Measurements from ENCODE around the gene COL18A1.

COL18A1 gene

DNA sequence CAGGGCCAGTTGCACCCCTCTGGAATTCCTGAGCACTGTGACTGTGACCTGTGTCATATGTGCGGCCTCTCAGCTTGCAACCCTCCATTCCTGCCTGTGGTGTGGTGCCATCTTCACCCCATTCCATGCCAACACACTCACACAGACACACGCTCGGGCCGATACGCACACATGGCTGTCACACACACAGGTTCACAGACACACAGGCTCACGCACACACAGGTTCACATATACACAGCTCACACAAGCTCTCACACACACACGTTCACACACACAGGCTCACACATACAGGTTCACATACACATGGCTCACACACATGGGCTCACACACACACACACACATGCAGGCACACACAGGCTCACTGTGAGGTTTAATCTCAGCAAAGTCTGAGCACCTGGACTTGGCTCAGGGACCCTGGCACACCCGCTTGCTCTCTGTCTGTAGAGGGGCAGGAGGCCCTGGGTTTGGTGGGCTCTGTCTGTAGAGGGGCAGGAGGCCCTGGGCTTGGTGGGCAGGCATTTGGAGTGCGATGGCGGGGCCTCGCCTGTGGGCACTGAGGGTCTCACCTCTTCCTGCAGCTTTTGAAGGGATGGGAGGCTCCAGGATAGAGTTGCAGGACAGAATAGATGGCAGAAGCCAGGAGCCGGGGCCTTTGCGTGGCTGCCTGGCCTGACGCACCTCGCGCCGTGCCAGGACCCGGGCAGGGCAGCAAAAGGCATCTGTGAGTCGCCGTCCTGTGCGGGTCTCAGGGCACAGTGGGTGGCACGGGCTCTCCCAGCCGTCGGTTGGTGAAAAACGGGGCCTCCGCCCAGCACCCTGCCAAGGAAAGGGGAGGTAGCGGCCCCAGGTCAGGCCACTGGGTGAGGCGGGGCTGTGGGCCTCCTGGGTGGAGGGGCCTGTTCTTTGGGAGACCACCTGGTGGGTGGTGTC lies 17.1 kb downstream of the COL18A1 start:
- DNase-seq (ENCODE audit: insufficient read length, low spot score) (no peak), FAIRE-seq (no peak)
- TF ChIP-seq POLR2A (IDR thresholded peaks at IDR 0.05; ENCODE audit: low read depth, low read length) = no peak

DNA sequence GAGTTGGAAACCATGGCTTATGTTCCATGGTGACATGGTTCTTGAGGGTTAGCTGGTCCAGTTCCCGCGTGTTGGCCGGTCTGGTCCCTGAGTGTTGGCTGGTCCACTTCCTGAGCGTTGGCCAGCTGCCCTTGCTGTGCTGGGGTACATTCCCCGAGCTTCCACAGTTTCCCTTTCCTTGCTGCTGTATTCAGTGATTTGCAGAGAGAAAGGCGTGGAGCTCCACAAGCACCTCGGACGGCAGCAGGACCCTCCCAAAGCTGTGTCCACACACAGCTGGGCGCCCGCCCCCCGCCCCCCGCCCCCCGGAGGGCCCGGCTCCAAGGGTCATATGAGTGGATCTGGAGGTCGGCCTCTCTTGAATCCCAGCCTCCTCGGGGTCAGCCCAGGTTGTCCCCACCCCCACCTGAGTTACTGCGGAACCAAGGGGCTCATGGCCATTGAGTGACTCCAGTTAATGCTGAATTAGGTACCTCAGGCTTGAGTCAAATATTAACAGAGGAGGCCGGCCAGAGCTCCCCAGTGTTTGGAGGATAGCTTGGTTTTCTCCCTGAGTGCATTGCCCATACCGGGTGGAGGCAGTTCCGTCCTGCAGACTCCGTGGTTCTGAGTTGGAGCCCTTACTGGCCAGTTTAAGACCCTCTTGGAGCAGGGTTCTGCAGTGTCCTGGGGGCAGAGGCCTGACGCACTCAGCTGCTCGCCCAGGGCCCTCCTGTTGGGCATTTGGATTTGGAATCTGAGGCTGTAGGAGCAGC lies 18.4 kb downstream of the COL18A1 start:
- TF ChIP-seq POLR2A (IDR thresholded peaks at IDR 0.05; ENCODE audit: low read depth, low read length) = no peak
- FAIRE-seq = no peak

DNA sequence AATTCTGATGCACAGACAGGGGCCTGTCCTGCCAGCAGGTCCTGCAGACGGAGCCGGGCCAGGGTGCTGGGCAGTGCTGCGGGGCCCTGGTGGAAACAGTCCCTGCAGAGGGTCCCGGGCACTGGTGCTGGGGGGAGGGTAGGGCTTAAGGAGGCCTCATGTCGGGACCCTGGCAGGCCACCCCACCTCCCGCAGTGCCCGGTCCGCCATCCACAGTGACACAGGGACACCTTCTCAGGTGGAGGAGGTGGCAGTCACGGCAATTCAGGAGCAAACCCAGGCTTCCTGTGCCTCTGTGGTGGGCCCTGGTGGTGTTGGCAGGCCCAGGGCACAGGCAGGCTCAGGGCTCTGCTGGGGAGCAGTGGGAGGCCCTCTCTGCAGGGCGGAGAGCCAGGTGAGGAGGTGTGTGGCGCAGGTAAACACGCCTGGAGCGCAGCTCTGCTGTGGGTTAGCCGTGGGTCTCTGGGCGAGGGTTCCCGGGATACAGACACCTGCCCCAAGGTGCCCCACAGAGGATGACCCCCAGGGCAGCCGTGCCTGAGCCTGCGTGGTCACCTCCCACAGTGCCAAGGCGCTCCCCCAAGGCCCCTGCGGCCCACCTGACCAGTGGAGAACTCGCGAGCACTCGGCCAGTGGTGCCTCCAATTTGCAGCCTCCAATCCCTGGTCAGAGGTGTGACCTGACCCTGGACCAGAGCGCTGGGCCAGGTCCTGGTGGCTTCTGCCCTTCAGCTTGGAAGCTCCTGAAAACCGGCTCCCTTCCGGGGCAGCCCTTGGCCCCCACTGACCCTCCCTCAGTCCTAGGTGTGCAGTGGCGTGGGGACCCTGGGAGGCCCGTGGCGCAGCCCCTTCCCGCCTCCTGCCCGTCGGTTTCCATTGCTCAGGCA lies 19.2 kb downstream of the COL18A1 start:
- no peak for FAIRE-seq
- TF ChIP-seq POLR2A (IDR thresholded peaks at IDR 0.05; ENCODE audit: low read depth, low read length) = no peak
- no peak for DNase-seq (ENCODE audit: insufficient read length, low spot score)

More for the DNA sequence above, 18.4 kb downstream of the COL18A1 start:
- no peak for DNase-seq (ENCODE audit: insufficient read length, low spot score)

DNA sequence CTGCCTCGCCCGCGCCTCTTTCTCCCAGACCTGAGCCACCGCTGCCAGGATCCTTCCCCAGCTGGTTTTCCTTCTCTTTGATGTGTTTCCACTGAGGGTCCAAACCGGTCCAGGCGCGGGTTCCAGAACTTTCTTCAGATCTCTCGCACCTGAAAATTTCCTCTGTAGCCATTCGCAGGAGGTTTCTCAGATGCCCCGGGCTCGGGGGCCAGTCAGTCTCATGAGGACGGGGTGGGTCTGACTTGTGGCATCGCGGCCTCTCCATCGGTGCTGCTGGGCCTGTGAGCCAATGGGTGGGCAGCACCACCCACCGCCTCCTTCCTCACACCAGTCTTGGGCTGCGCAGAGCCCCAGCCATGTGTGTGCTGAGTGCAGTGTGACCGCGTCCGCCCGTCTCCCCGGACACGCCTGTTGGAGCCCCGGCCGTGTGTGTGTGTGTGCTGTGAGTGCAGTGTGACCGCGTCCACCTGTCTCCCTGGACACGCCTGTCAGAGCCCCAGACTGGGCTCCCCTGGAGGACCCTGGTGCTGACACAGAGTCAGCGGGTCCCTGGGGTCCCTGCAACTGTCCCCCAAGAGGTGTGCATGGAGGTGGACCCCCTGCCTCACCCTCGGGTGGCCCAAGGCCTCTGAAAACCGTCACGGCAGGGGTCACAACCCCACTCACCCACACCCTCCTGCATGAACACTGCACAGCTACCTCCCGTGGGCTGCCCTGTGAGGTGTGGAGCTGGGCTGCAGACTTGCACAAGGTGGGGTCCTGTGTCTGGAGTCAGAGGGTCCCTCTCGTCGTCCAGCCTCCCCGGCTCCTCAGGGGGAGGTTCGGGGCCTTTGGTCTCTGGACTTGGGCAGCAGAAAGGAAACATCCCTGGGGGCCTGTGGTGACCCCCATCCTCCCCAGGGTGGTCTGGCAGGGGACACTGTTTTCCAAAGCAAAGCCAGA lies 20.2 kb downstream of the COL18A1 start:
- no peak for DNase-seq (ENCODE audit: insufficient read length, low spot score)
- FAIRE-seq = no peak
- no peak for TF ChIP-seq POLR2A (IDR thresholded peaks at IDR 0.05; ENCODE audit: low read depth, low read length)

DNA sequence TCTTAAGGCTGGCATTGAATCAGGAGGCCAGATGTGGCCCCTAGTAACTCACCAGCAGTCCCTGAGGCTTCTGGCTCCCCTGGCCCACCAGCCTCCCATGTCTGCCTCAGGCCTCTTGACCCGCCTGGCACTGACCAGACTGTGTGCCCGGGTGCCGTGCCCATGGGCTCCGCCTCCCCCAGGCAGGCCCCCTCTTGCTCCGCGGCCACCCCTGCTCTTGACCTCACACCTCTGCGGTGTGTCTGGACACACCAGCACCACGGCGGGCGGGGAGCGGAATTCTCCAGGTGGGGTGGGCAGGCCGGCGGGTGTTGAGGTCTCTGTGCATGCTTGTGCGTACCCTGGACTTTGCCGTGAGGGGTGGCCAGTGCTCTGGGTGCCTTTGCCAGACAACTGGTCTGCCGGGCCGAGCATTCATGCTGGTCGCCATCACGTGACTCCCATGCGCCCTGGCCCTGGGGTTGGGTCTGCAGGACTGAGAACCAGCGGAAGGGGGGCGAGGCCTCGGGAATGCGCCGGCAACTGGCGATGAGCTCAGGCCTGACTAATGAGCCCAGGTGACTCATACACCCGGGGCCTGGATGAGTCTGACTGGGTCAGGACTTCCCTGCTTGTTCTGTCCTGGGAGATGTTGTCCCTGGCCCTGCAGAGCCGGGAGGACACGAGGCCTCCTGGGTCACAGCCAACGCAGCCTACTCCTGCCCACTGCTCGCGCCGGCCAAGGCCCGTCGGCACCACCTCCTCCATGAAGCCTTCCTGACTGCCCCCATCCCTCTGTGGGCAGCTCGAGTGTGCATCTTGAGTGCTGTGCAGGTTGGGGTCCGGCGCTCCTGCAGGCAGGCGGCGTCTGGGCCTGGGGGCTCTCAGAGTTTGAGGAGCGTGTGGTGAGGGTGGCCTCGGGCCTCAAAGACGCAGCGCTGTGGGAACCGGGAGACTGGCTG lies 22.6 kb downstream of the COL18A1 start:
- TF ChIP-seq POLR2A (IDR thresholded peaks at IDR 0.05; ENCODE audit: low read depth, low read length) = no peak
- FAIRE-seq (peak; percentile 62), DNase-seq (ENCODE audit: insufficient read length, low spot score) (peak; percentile 100)

DNA sequence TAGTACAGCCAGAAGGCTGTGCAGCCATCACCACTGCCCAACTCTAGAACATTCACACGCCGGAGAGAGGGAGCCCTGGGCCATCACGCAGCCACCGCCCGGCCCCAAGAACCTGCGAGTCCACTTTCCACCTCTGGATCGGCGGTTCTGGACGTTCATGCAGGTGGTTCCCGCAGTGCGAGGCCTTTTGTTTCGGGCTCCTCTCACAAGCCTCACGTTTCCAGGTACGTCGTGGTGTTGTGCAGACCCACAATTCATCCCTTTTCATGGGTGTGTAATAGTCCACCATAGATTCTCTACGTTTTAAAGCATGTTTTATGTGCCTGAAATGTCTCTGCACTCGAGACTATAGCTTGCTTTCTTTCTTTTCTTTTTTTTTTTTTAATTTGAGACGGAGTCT lies 23.6 kb downstream of the COL18A1 start:
- DNase-seq (ENCODE audit: insufficient read length, low spot score) (no peak), FAIRE-seq (no peak)
- no peak for TF ChIP-seq POLR2A (IDR thresholded peaks at IDR 0.05; ENCODE audit: low read depth, low read length)

DNA sequence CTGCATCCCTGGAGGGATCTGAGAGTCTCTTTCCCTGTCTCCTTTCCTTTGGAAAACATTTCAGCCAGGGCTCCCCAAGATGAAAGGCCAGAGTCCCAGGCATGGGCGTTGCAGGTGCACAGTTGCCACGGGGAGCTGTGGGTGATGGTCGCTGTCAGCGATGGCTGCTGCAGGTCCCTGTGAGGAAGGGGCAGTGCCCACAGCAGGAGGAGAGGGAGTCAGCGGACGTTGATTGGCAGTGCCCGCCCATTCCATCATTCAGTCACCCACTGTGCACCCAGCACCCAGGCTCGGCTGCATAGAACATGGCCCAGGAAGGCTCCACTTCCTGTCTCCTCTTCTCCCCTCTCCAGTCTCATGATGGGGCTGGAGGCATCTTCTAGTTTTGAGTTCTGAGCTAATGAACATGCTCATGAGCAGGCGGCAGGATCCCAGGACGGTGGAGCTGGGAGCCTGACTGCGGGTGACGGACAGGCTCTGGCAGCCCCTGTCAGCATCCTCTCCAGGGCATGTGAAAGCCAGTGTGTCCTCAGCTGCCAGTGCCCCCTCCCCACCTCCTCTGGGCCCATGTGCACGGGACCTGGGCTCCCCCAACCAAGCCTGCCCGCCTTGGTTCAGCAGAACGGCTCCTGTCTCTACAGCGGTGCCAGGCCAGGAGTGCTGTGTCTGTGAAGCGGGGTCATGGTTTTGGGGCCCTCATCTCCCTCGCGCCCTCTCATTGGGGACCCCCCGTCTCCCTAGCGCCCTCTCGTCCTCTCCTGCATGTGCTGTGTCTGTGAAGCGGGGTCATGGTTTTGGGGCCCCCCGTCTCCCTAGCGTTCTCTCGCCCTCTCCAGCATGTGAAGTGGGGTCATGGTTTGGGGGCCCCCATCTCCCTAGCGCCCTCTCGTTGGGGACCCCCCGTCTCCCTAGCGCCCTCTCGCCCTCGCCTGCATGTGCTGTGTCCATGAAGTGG lies 24.5 kb downstream of the COL18A1 start:
- no peak for DNase-seq (ENCODE audit: insufficient read length, low spot score)
- TF ChIP-seq POLR2A (IDR thresholded peaks at IDR 0.05; ENCODE audit: low read depth, low read length) = no peak
- FAIRE-seq = no peak

DNA sequence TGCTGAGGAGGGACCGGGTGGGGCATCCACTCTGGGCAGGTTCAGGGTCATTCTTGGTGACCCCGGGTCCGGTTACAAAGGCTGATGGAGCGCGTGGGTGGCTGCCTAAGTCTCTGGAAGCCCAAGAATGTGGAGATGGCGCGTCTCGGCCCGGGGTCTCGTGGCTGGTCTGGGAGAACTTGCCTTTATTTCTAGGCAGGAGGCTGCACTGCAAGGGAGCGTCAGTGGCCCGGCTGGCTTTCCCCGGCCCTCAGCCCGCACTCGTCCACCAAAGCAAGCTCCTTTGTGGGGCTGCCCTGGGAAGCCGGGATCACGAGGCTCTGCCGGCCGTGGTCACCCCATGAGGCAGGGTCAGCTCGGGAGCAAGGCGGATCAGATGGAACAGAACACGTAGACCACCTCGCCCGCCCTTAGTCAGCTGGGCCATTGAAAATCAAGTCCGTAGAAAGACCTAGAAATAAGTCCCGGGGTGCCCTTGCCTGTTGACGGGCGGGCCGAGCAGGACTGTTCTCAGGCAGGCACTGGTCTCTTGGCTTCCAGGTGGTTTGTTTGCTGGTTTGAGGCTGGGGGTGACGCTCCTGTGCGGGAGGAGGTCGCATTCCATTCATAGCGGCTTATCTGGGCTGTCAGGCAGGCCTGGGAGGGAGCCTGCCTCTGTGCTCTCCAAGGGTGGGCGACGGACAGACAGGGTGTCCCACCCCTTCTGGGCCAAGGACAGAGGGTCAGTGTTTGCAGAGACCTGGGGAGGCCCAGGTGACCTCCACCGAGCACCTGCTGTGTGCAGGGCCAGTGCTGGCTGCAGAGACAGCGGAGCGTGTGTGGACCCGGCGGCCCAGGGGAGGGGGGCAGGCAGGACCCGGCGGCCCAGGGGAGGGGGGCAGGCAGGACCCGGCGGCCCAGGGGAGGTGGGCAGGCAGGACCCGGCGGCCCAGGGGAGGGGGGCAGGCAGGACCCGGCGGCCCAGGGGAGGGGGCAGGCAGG lies 25.8 kb downstream of the COL18A1 start:
- FAIRE-seq = no peak
- no peak for TF ChIP-seq POLR2A (IDR thresholded peaks at IDR 0.05; ENCODE audit: low read depth, low read length)
- DNase-seq (ENCODE audit: insufficient read length, low spot score) = no peak

DNA sequence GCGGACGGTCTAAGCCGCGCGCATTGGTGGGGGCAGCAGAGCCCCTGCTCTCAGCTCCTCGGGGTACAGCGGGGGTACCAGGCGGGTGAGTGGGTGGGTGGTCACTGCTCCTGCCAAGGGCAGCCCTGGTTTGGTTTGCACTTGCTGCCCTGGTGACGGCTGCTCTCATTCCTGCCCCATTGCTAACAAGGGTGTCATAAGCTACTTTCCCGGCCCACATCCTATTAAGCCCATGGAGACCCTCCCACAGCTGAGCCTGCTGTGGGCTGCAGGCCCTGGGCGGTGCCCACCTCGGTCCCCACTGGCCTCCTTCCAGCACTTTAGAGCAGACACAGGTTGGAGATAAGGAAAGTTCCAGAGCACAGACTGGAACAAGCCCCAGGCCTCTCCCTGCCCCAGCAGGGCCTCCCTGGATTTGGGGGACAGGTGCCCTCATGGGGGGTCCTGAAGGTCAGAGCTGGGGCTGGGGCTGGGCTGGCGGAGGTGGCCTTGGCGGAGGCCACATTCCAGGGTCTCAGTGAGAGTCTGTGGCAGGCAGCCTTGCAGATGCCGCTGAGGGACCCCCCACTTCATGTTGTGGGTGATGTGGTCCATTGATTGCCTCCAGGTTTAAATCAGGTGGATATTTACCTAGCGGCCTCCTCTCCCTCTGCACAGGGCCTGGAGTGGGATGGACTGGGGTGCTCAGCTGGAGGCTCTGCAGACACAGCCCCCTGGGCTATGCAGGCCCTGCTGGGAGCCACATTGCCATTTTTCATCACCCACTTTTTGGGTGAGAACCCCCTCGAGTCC lies 27.0 kb downstream of the COL18A1 start:
- no peak for TF ChIP-seq POLR2A (IDR thresholded peaks at IDR 0.05; ENCODE audit: low read depth, low read length)
- no peak for FAIRE-seq
- no peak for DNase-seq (ENCODE audit: insufficient read length, low spot score)
